ENCODE measurements around the gene PTPRH. TPM values are rescaled to one million over a fixed set of nuclear protein-coding genes. Genes with fewer than 3 reads are reported as not detected.
"Not testable (repeated sequence)": the region's sequence is repeated elsewhere in the genome, so short reads cannot be mapped to it uniquely, and the experiment has no call there.

Gene PTPRH
- total RNA-seq, 2 donors from 2014 or later: not detected

DNA sequence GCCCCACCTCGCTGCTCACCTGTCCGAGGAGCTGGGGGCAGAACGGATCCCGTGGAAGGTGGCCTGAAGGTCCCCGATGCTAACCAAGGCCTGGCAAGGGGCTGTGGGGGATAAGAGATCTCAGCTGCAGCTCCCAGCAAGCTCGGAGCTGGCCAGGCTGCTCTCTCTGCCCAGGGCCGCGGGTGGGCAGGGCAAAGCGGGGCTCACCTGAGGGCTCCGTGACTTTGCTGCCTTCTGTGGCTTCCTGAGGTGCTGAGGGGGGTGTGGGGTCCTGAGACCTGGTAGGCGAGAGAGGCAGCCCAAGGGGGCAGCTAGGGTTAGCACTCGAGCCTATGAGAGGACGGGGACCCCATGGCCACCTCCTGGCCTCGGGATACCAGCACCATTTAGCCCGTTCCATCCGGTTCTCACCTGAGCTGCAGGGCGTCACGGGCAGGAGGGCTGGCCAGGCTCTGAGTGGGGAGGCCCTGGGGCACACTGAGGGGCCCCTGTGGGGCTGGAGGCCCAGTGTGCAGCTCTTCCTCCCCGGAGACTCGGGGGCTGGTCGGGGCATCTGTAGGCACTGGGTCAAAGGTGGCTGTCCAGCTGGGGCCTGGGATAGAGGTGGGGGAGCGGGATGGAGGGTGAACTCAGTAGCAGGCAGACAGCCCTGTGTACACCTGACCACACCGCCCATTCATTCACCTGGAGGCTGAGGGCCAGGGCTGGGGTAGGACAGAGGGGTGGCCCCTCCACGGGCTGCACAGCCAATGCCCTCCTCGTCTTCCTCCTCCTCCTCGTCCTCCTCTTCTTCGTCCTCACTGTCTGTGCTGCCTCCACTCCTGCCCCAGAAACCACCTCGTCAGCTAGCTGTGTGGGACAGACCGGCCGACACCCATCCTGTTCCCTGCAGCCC is 22.3 kb upstream of the PTPRH start:
- peak overlapping the region; percentile 41 for H3K27ac Mint-ChIP-seq
- ATAC-seq (replicated peaks): no peak
- H3K4me1 Mint-ChIP-seq: no peaks in the 10 kb centered on the region
- no peaks in the 10 kb centered on the region for H3K9me3 Mint-ChIP-seq
- H3K4me3 Mint-ChIP-seq: no peak overlapping the region
- H3K36me3 Mint-ChIP-seq (ENCODE audit: low read depth): peaks cover 84% of the 10 kb centered on the region
- H3K27me3 Mint-ChIP-seq: no peaks in the 10 kb centered on the region

DNA sequence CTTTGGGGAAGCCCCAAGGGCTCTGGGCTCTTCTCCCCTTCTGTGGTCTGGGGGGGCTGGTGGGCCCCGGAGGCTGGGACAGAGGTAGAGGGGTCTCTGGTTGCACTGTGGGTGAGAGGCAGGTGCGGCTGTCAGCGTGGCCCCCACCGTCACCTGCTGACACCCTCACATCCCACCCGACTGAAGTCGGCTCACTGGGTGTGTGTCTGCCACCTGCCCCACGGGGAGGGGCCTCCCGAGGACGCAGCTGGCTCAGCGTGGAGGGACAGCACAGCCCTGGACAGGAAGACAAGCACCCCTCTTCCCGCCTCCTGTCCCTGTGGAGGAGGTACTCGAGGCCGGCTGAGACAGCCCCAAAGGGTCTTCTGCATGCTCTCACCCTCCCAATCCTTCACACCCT is 21.5 kb upstream of the PTPRH start:
- no peaks in the 10 kb centered on the region for H3K27me3 Mint-ChIP-seq
- H3K27ac Mint-ChIP-seq: no peak overlapping the region
- no peak for ATAC-seq (replicated peaks)
- H3K9me3 Mint-ChIP-seq: no peaks in the 10 kb centered on the region
- no peaks in the 10 kb centered on the region for H3K4me1 Mint-ChIP-seq
- no peak overlapping the region for H3K4me3 Mint-ChIP-seq
- peaks cover 81% of the 10 kb centered on the region for H3K36me3 Mint-ChIP-seq (ENCODE audit: low read depth)

DNA sequence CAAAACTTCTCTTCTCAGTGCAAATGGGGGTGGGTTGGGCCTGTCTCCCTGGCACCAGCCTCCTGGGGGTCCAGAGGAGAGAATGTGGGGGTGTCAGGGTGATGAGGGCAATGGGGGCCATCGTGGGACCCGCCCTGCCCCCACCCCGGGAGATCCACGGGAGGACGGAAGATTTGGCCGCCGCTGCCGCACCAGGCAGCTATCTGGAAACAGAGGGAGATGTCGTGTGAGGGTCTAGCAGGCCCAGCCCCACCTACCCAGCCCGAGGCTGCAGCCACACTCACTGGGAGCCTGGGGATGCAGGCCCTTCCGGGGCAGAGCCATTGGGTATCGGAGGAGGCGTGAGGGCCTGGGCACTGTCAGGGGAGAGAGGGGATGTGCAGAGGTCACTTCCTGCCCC is 21.0 kb upstream of the PTPRH start:
- ATAC-seq (replicated peaks): no peak
- Mint-ChIP-seq H3K4me3 (no peak overlapping the region), H3K9me3 (no peaks in the 10 kb centered on the region), H3K27ac (no peak overlapping the region), H3K36me3 (ENCODE audit: low read depth) (peaks cover 81% of the 10 kb centered on the region), H3K4me1 (peaks cover 4% of the 10 kb centered on the region), H3K27me3 (no peaks in the 10 kb centered on the region)

DNA sequence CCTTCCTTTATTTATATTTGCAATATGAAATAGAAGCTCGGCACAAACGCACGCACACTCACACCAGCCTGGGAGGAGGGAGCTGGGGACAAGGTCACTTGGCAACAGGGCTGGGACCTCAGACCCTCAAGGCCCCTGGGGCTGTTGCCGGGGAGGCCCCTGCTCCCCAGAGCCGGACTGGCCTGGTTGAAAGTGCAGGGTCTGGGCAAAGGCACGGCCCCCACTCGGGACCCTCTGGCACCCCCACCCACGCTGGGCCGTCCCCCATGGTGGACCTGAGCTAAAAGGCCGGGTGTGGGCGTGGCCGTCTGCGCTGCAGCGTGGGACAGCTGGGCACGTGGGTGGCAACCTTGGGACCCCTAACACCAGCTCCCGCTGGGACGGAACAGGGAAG is 20.5 kb upstream of the PTPRH start:
- H3K4me3 Mint-ChIP-seq: no peak overlapping the region
- no peaks in the 10 kb centered on the region for H3K27me3 Mint-ChIP-seq
- no peak for ATAC-seq (replicated peaks)
- H3K9me3 Mint-ChIP-seq: no peaks in the 10 kb centered on the region
- peaks cover 5% of the 10 kb centered on the region for H3K4me1 Mint-ChIP-seq
- peaks cover 77% of the 10 kb centered on the region for H3K36me3 Mint-ChIP-seq (ENCODE audit: low read depth)
- no peak overlapping the region for H3K27ac Mint-ChIP-seq

DNA sequence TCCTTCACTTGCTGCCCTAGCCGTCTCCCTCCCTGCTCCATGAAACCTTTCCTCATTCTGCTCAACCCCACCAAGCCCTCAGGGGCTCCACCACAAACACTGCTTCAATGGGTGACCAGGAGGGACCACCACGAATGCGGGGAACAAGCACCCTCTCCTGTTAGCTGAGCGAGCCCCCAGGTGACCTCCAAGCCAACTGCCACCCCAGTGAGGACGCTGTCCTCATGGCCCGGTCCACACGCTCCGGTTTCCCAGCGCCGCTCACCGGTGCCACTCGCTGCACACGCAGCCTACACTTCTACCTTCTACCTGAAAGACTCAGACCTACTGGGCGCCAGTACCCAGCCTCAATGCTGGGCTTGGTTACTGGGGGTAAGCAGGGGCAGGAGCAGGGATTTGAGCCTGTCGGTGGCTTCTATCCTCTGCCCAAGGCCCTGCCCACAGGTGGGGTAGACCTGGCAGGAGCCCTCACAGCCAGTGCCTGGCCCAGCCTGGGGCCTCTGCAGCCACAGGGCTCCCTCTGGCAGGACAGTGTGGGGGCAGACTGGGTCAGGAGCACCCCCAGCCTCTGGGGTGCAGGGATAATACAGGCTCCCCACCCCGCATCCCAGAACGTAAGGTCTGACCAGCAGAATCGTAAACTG is 20.0 kb upstream of the PTPRH start:
- no peak overlapping the region for H3K4me3 Mint-ChIP-seq
- peaks cover 5% of the 10 kb centered on the region for H3K4me1 Mint-ChIP-seq
- H3K27ac Mint-ChIP-seq: no peak overlapping the region
- ATAC-seq (replicated peaks): no peak
- no peaks in the 10 kb centered on the region for H3K9me3 Mint-ChIP-seq
- peaks cover 72% of the 10 kb centered on the region for H3K36me3 Mint-ChIP-seq (ENCODE audit: low read depth)
- no peaks in the 10 kb centered on the region for H3K27me3 Mint-ChIP-seq

DNA sequence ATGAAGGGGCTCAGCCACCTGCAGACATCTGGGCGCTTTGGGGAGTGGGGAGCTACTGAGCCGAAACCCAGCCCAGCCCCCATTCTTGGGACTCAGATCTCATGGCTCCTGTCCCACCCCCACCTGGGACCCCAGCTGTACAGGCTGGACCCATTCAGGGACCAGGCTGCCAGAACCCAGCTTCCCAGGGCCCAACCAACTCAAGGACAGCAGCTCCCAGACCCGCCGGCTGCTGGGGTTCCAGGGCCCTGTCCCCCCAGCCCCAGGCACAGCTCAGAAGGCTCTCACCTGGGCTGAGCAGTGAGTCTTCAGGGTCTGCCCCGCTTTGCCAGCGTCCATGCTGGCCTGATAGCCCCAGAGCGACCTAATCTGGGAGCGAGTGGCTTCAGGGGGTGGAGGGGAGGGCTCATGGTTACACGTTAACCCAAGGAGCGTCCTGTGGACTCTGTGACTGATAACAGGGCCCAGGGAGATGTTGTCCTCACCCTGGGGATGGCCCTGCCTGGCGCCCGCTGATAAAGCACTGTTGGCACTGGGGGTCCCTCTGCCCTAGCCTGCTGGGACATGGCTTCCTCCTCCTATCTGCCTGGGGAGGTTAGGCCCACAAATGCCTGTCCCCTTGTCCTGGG is 19.2 kb upstream of the PTPRH start, which contains the start of gene TMEM86B:
Gene TMEM86B (minus strand): TSS at position 361 of the 629 bp plus-strand sequence. CDS start 22 bp downstream, at position 339.
- Mint-ChIP-seq H3K27me3 (no peaks in the 10 kb centered on the region), H3K4me3 (no peak within 1 kb of the TSS), H3K9me3 (no peaks in the 10 kb centered on the region), H3K27ac (no peak within 1 kb of the TSS), H3K36me3 (ENCODE audit: low read depth) (peaks cover 64% of the 10 kb centered on the region), H3K4me1 (peaks cover 5% of the 10 kb centered on the region)
- no peak for ATAC-seq (replicated peaks)

DNA sequence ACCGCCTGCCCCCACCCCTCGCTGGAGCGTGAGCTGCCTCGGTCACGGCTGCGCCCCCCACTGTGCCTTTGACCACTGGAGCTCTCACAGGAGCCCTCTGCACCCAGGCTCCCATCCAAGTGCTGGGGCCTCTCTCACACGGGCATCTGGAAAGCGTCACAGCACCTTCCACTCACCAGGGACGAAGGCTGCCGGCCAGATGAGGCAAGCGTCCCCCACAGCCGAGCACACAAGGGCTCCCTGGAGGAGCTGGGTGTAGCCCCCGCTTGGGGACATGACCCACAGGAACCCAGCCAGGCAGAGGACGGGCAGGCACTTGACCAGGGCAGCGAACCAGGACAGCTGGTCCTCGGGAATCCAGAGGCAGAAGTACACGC is 18.7 kb upstream of the PTPRH start:
- H3K36me3 Mint-ChIP-seq (ENCODE audit: low read depth): peaks cover 59% of the 10 kb centered on the region
- H3K4me1 Mint-ChIP-seq: peaks cover 5% of the 10 kb centered on the region
- no peaks in the 10 kb centered on the region for H3K9me3 Mint-ChIP-seq
- H3K27ac Mint-ChIP-seq: no peak overlapping the region
- no peaks in the 10 kb centered on the region for H3K27me3 Mint-ChIP-seq
- H3K4me3 Mint-ChIP-seq: no peak overlapping the region
- ATAC-seq (replicated peaks): no peak

DNA sequence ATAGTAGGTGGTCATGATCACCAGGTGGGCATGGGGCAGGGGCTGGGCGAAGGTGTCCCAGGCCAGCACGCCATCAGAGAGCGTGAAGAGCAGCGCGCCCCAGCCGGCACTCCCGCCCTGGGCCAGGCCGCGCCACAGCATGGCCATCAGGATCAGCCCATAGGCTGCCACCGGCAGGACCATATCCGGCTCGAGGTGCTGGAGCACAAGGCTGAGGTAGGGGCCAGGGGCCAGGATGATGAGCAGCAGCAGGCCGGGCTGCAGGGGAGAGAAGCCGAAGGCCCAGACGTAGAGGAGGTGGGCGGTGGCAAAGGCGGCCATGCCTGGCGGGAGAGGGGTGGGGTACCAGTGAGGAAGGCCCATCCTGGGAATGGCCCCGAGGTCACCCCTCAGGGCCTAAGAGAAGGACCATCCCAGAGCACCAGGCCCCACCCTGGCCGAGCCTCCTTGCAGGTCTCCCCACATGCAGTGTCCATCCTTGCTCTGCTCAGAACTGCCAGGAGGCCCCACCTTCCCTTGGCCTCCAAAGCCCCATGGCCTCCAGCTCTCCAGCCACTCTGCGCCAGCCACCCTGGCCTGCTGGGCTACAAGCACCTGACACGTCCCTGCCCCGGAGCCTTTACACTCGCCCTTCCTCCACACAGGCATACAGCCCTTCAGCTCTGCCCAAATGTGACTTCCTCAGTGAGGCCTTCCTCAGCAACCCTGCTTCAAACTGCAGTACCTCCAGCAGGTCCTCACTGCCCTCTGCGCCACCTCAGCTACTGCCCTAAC is 18.1 kb upstream of the PTPRH start:
- H3K4me3 Mint-ChIP-seq: no peak overlapping the region
- no peak overlapping the region for H3K27ac Mint-ChIP-seq
- ATAC-seq (replicated peaks): peak; percentile 15
- H3K9me3 Mint-ChIP-seq: no peaks in the 10 kb centered on the region
- peaks cover 54% of the 10 kb centered on the region for H3K36me3 Mint-ChIP-seq (ENCODE audit: low read depth)
- peaks cover 5% of the 10 kb centered on the region for H3K4me1 Mint-ChIP-seq
- no peaks in the 10 kb centered on the region for H3K27me3 Mint-ChIP-seq

DNA sequence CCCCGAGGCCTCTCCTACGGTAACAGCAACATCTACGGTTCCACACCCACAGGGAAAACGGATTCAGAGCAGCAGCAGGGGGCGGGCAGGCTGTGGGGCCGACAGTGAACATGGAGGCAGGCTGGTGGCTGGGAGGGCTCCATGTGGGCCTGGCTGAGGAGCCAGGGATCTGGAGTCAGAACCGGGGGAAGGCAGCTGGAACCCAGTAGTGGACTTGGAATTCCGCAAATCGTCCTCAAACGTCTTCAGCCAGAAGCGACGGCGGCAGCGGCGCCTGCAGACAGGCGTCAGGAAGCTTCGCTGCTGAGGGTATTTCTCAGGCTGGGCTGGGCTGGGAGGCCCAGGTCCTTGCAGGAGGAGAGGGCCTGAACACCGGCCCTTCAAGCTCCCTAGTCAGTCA is 17.5 kb upstream of the PTPRH start:
- no peak overlapping the region for H3K27ac Mint-ChIP-seq
- no peaks in the 10 kb centered on the region for H3K9me3 Mint-ChIP-seq
- peaks cover 5% of the 10 kb centered on the region for H3K4me1 Mint-ChIP-seq
- no peaks in the 10 kb centered on the region for H3K27me3 Mint-ChIP-seq
- H3K4me3 Mint-ChIP-seq: no peak overlapping the region
- H3K36me3 Mint-ChIP-seq (ENCODE audit: low read depth): peaks cover 47% of the 10 kb centered on the region
- no peak for ATAC-seq (replicated peaks)

DNA sequence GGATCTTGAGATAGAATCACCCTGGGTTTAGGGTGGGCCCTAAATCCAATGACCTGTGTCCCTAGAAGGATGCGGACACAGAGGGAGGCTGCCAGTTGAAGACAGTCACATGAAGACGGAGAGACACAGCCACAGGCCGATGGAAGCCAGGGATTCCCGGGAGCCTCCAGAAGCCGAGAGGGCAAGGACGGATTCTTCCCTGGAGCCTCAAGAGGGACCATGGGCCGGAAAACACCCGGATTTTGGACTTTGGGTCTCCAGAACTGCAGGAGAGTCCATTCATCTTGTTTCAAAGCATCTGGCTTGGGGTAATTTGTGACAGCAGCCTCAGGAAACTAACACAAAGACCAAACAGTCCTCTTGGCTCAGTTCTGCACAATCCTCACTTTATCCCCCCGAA is 17.0 kb upstream of the PTPRH start:
- ATAC-seq (replicated peaks): no peak
- H3K27ac Mint-ChIP-seq: no peak overlapping the region
- H3K9me3 Mint-ChIP-seq: no peaks in the 10 kb centered on the region
- H3K4me3 Mint-ChIP-seq: no peak overlapping the region
- H3K36me3 Mint-ChIP-seq (ENCODE audit: low read depth): peaks cover 42% of the 10 kb centered on the region
- H3K4me1 Mint-ChIP-seq: peaks cover 5% of the 10 kb centered on the region
- H3K27me3 Mint-ChIP-seq: no peaks in the 10 kb centered on the region

DNA sequence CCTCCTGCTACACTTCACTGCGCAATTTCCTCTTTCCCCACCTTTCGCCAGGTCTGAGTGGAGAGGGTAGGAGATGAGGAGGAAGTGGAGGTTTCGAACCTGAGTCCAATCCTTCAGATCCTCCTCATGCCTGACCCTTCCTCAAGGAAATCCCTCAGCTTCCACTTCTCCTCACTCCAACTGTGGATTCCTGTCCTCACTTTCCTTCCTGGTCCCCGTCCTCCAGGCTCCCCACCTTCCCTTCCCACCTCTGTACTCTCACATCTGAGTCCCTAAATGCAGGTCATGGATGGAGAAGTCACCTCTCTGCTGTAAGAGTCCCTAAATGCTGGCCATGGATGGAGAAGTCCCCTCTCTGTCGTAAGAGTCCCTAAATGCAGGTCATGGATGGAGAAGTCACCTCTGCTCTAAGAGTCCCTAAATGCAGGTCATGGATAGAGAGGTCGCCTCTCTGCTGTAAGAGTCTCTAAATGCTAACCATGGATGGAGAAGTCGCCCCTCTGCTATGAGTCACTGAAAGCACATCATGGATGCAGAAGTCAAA is 16.2 kb upstream of the PTPRH start:
- Mint-ChIP-seq H3K9me3 (no peaks in the 10 kb centered on the region), H3K27ac (peak overlapping the region; percentile 15), H3K27me3 (no peaks in the 10 kb centered on the region), H3K36me3 (ENCODE audit: low read depth) (peaks cover 36% of the 10 kb centered on the region), H3K4me3 (no peak overlapping the region), H3K4me1 (peaks cover 5% of the 10 kb centered on the region)
- ATAC-seq (replicated peaks): no peak

DNA sequence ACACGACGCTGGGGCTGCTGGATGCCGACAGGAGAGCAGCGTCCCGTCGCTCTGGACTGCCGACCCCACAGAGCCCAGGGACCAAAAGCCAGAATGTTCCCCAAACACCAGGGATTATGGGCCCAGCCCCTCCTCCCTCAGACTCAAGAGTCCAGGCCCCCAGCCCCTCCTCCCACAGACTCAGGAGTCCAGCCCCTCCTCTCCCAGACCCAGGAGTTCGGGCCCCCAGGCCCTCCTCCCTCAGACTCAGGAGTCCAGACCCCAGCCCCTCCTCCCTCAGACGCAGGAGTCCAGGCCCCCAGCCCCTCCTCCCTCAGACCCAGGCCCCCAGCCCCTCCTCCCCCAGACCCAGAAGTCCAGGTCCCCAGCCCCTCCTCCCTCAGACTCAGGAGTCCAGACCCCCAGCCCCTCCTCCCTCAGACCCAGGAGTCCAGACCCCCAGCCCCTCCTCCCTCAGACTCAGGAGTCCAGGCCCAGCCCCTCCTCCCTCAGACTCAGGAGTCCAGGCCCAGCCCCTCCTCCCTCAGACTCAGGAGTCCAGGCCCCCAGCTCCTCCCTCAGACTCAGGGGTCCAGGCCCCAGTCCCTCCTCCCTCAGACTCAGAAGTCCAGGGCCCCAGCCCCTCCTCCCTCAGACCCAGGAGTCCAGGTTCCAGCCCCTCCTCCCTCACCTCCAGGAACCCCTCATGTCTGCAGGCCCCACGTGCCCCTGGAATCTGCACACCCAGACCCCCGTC is 15.5 kb upstream of the PTPRH start:
- H3K27me3 Mint-ChIP-seq; H3K4me1 Mint-ChIP-seq; ATAC-seq (replicated peaks); H3K4me3 Mint-ChIP-seq; H3K9me3 Mint-ChIP-seq: not testable (repeated sequence)
- H3K36me3 Mint-ChIP-seq (ENCODE audit: low read depth): peaks cover 31% of the 10 kb centered on the region
- peak overlapping the region; percentile 15 for H3K27ac Mint-ChIP-seq

DNA sequence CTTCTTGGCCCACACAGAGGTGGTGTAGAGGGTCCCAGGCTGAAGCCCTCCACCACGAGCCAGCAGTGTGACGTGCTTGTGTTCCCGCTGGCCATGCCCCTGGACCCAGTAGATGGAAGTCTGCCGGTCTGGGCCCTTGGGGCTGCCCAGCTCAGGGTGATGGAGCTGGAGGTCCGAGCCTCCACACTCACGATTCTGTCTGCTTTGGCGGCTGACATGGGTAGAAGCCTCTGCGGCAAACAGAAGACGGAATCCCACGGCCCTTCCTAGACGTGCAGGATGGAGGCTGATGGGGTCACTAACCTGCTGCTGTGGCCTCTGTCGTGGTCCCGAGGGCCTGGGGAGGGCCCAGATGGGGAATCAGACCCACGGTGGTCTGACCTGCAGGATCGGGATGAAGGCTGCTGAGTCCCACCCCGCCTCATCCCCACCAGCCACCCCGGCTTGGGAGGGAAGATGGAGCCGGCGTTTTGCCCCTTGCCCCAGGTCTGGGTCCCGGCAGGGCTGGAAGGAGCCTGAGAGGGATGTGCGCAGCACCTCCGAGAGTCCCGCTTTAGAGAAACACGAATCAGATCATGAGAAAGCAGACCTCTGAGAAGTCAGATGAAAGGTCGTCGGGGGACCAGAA is 14.9 kb upstream of the PTPRH start:
- H3K9me3 Mint-ChIP-seq: no peaks in the 10 kb centered on the region
- peaks cover 5% of the 10 kb centered on the region for H3K4me1 Mint-ChIP-seq
- no peak overlapping the region for H3K4me3 Mint-ChIP-seq
- no peak for ATAC-seq (replicated peaks)
- H3K27ac Mint-ChIP-seq: no peak overlapping the region
- no peaks in the 10 kb centered on the region for H3K27me3 Mint-ChIP-seq
- H3K36me3 Mint-ChIP-seq (ENCODE audit: low read depth): peaks cover 30% of the 10 kb centered on the region
